GM18868 (cell line): ENCODE measurements around the gene DNAJC4.

Experiments
- ATAC-seq: cut with Tn5 transposase; IDR thresholded peaks from one replicate; pipeline ENCODE4 v1.9.1; 2021; ENCODE audit warnings: mild to moderate bottlenecking, moderate library complexity; ENCODE audit not compliant: unreplicated experiment

The DNAJC4 gene

GRCh38 chr11:64230171-64230984 lies at the start of gene DNAJC4:
TSS of gene DNAJC4 (plus strand) at chr11:64230548. CDS start at chr11:64230855, 307 bp downstream.
- peak; percentile 43 for ATAC-seq

GRCh38 chr11:64180891-64181290 lies 49.5 kb upstream of the DNAJC4 start:
- ATAC-seq, result no peak

GRCh38 chr11:64181506-64182411 lies 48.6 kb upstream of the DNAJC4 start:
- ATAC-seq, result no peak

GRCh38 chr11:64183890-64184289 lies 46.5 kb upstream of the DNAJC4 start:
- ATAC-seq, result no peak

- ATAC-seq, result peak; percentile 14
Observed at GRCh38 chr11:64185175-64185692, 45.1 kb upstream of the DNAJC4 start.

- ATAC-seq, result peak; percentile 80
Observed at GRCh38 chr11:64185693-64186491, 44.5 kb upstream of the DNAJC4 start, which contains the start of gene STIP1. TSS of gene STIP1 (plus strand) at chr11:64186171. CDS start at chr11:64186262, 91 bp downstream.

GRCh38 chr11:64186492-64187165 lies 43.7 kb upstream of the DNAJC4 start:
- no peak for ATAC-seq

GRCh38 chr11:64192434-64192833 lies 37.9 kb upstream of the DNAJC4 start:
- ATAC-seq, result no peak

- ATAC-seq, result no peak
Observed at GRCh38 chr11:64196626-64197025, 33.7 kb upstream of the DNAJC4 start.

GRCh38 chr11:64198511-64198910 lies 31.8 kb upstream of the DNAJC4 start:
- ATAC-seq, result no peak

GRCh38 chr11:64201543-64201942 lies 28.8 kb upstream of the DNAJC4 start:
- ATAC-seq, result no peak

GRCh38 chr11:64202992-64203391 lies 27.4 kb upstream of the DNAJC4 start:
- no peak for ATAC-seq

GRCh38 chr11:64203421-64204079 lies 26.8 kb upstream of the DNAJC4 start:
- ATAC-seq, result no peak

GRCh38 chr11:64204080-64204440 lies 26.3 kb upstream of the DNAJC4 start:
- ATAC-seq, result no peak

GRCh38 chr11:64204464-64204989 lies 25.8 kb upstream of the DNAJC4 start:
- ATAC-seq, result no peak

- ATAC-seq, result no peak
Observed at GRCh38 chr11:64206457-64207255, 23.7 kb upstream of the DNAJC4 start, which contains the start of gene FERMT3. TSS of gene FERMT3 (plus strand) at chr11:64206721. CDS start at chr11:64207365, 644 bp downstream.

GRCh38 chr11:64207256-64208085 lies 22.9 kb upstream of the DNAJC4 start:
- ATAC-seq, result peak; percentile 51
